ENCODE results near the gene UNC5B.
"Not testable (repeated sequence)": the region's sequence is repeated elsewhere in the genome, so short reads cannot be mapped to it uniquely, and the experiment has no call there.

The UNC5B gene

GRCh38 chr10:71218651-71219050 lies 6.3 kb downstream of the UNC5B start:
- no peak overlapping the region for H3K27ac ChIP-seq
- TF ChIP-seq ZFX (IDR thresholded peaks at IDR 0.05): no peak
- TF ChIP-seq CTCF (conservative IDR thresholded peaks at IDR 0.05): no peak

- H3K27ac ChIP-seq: not testable (repeated sequence)
Observed at GRCh38 chr10:71219236-71219917, 7.0 kb downstream of the UNC5B start.

- H3K27ac ChIP-seq: no peak overlapping the region
- TF ChIP-seq ZFX (IDR thresholded peaks at IDR 0.05) (no peak), CTCF (conservative IDR thresholded peaks at IDR 0.05) (no peak)
Observed at GRCh38 chr10:71219918-71220688, 7.7 kb downstream of the UNC5B start.

GRCh38 chr10:71220689-71221540 lies 8.5 kb downstream of the UNC5B start:
- no peak for TF ChIP-seq CTCF (conservative IDR thresholded peaks at IDR 0.05)
- TF ChIP-seq ZFX (IDR thresholded peaks at IDR 0.05): no peak
- no peak overlapping the region for H3K27ac ChIP-seq

GRCh38 chr10:71221586-71222202 lies 9.3 kb downstream of the UNC5B start:
- H3K27ac ChIP-seq: no peak overlapping the region
- TF ChIP-seq CTCF (conservative IDR thresholded peaks at IDR 0.05) (no peak), ZFX (IDR thresholded peaks at IDR 0.05) (no peak)

- TF ChIP-seq CTCF (conservative IDR thresholded peaks at IDR 0.05): no peak
- no peak for TF ChIP-seq ZFX (IDR thresholded peaks at IDR 0.05)
- no peak overlapping the region for H3K27ac ChIP-seq
Observed at GRCh38 chr10:71222601-71223346, 10.4 kb downstream of the UNC5B start.
